K562 (cell line): ENCODE results near the gene BRF1. TPM values are rescaled to one million over a fixed set of nuclear protein-coding genes. Genes with fewer than 3 reads are reported as not detected.

Experiments used
- ATAC-seq: fragments of 200-7000 bp; cut with Tn5 transposase; 3 replicates; pipeline ENCODE4 v1.9.1; 2020; ENCODE audit warnings: moderate library complexity
- BruUV-seq: library from RNA; stranded (reverse); fragments of 400-500 nt; replicated peaks from 2 replicates; lab custom pipeline; 2021; lab: Mats Ljungman, UMichigan
- CTCF ChIA-PET: fragments of 300-600 bp; formaldehyde crosslinking; extraction: SDS; loops from one replicate; lab custom pipeline; 2021; ENCODE audit warnings: low intra/inter-chr PET ratio; lab: Yijun Ruan, JAX
- POLR2A ChIA-PET: fragments of 300-600, 350-650 bp; sonication (Branson Sonifier 250); formaldehyde crosslinking; extraction: SDS; loops from one replicate; lab custom pipeline; 2021; ENCODE audit warnings: antibody characterized with exemption, inconsistent platforms; lab: Yijun Ruan, JAX
- DNase-seq, 4 experiments: peaks; one replicate each; pipeline versions ENCODE4 v3.0.0 to v3.0.0-alpha.2; 2011 to 2018; ENCODE audit warnings: low spot score in 3 of 4, mixed read lengths in 3 of 4; ENCODE audit errors: extremely low read depth in 1 of 4
- FAIRE-seq: peaks from 2 replicates; lab custom pipeline; 2011; peaks lifted over from hg19 to GRCh38; lab: Jason Lieb, UNC
- H2AFZ ChIP-seq: 2 replicates; pipeline ENCODE4 v1.6.0; 2011; ENCODE audit warnings: low read depth, low read length, control low read depth, inconsistent platforms
- H3K27ac ChIP-seq: fragments of 200-600 bp; 3 replicates; pipeline ENCODE4 v1.8.0; 2011; ENCODE audit warnings: low read depth, mild to moderate bottlenecking, control low read depth, inconsistent platforms, low read length, moderate library complexity, mixed read lengths; ENCODE audit errors: extremely low read depth
- H3K27me3 ChIP-seq, 2 experiments: fragments of 300-600 bp in 1 of 2; 2 replicates in 1 of 2; 3 replicates in 1 of 2; pipeline versions ENCODE4 v1.6.0 to v1.8.0; 2011; ENCODE audit warnings: inconsistent platforms in 2 of 2, low read length in 2 of 2, mild to moderate bottlenecking in 1 of 2, mixed read lengths in 1 of 2, moderate library complexity in 1 of 2; ENCODE audit not compliant: control insufficient read depth in 2 of 2, insufficient read depth in 2 of 2
- H3K36me3 ChIP-seq: fragments of 300-600 bp; 3 replicates; pipeline ENCODE4 v1.8.0; 2011; ENCODE audit warnings: mild to moderate bottlenecking, low read length, inconsistent platforms; ENCODE audit not compliant: control insufficient read depth, insufficient read depth
- H3K4me1 ChIP-seq, 2 experiments: fragments of 200-600 bp in 1 of 2; replicated peaks in 1 of 2; 2 replicates in 1 of 2; 3 replicates in 1 of 2; pipeline versions ENCODE4 v1.5.1 to v1.8.0; 2011; ENCODE audit warnings: inconsistent platforms in 2 of 2, low read length in 2 of 2, mild to moderate bottlenecking in 1 of 2, mixed read lengths in 1 of 2, moderate library complexity in 1 of 2; ENCODE audit not compliant: control insufficient read depth in 2 of 2, insufficient read depth in 2 of 2
- H3K4me2 ChIP-seq: 2 replicates; pipeline ENCODE4 v1.6.1; 2011; ENCODE audit warnings: low read length, control low read depth, inconsistent platforms, mixed read lengths; ENCODE audit not compliant: insufficient read depth
- H3K4me3 ChIP-seq: fragments of 200-600 bp; sonication (generic), shearing (Covaris generic); 2 replicates; pipeline ENCODE4 v1.5.1; 2016; ENCODE audit warnings: control low read depth, inconsistent platforms
- H3K79me2 ChIP-seq: fragments of 200-600 bp; 3 replicates; pipeline ENCODE4 v1.8.0; 2011; ENCODE audit warnings: low read length, inconsistent platforms; ENCODE audit not compliant: control insufficient read depth, insufficient read depth
- H3K9ac ChIP-seq, 2 experiments: 2 replicates each; pipeline versions ENCODE4 v1.6.0 to v1.6.1; 2011; ENCODE audit warnings: low read depth in 2 of 2, low read length in 2 of 2, control low read depth in 1 of 2, inconsistent platforms in 1 of 2, mild to moderate bottlenecking in 1 of 2, mixed read lengths in 1 of 2; ENCODE audit not compliant: insufficient read depth in 1 of 2
- H3K9me1 ChIP-seq: one replicate; pipeline ENCODE4 v1.6.0; 2011; ENCODE audit warnings: inconsistent platforms, mild to moderate bottlenecking, low read length, moderate library complexity; ENCODE audit not compliant: control insufficient read depth, insufficient read depth
- H3K9me3 ChIP-seq: replicated peaks from 2 replicates; pipeline ENCODE4 v1.5.1; 2011; ENCODE audit warnings: low read depth, low read length, inconsistent platforms; ENCODE audit not compliant: control insufficient read depth, insufficient read depth
- H4K20me1 ChIP-seq: replicated peaks from 2 replicates; pipeline ENCODE4 v1.6.1; 2011; ENCODE audit warnings: low read length, inconsistent platforms, mixed read lengths; ENCODE audit not compliant: control insufficient read depth, insufficient read depth
- BRF1 ChIP-seq: IDR thresholded peaks from 3 replicates; pipeline ENCODE4 v1.6.1; 2011; ENCODE audit warnings: borderline replicate concordance, mild to moderate bottlenecking; ENCODE audit not compliant: insufficient read length; ENCODE audit errors: extremely low read depth
- CBFB ChIP-seq: sonication (generic); formaldehyde crosslinking; IDR thresholded peaks from 2 replicates; pipeline ENCODE4 v1.4.0; 2020; ENCODE audit warnings: mild to moderate bottlenecking, missing genetic modification reagents
- FIP1L1 ChIP-seq: fragments of 200-400 bp; formaldehyde crosslinking; IDR thresholded peaks from 2 replicates; pipeline ENCODE4 v1.6.1; 2018; ENCODE audit warnings: mild to moderate bottlenecking, low read depth, low read length; ENCODE audit not compliant: poor library complexity, severe bottlenecking
- FOXK2 ChIP-seq, 2 experiments: fragments of 450-650 bp; IDR thresholded peaks in 1 of 2; conservative IDR thresholded peaks in 1 of 2; 2 replicates each; pipeline ENCODE4 v1.6.1; 2016; ENCODE audit warnings: low read depth in 2 of 2, mild to moderate bottlenecking in 1 of 2
- GABPA ChIP-seq: fragments of 200-800 bp; sonication (Bioruptor generic); conservative IDR thresholded peaks from 2 replicates; pipeline ENCODE4 v1.6.1; 2016; ENCODE audit warnings: low read depth, missing genetic modification characterization, missing compliant biosample characterization
- HMBOX1 ChIP-seq: sonication (generic); IDR thresholded peaks from 2 replicates; pipeline ENCODE4 v1.6.1; 2016
- KAT7 ChIP-seq: sonication (generic); formaldehyde crosslinking; IDR thresholded peaks from 2 replicates; pipeline ENCODE4 v1.8.0; 2022; ENCODE audit warnings: missing genetic modification reagents, mild to moderate bottlenecking, borderline replicate concordance
- KHSRP ChIP-seq: fragments of 450-650 bp; IDR thresholded peaks from 2 replicates; pipeline ENCODE4 v1.6.1; 2017
- MAX ChIP-seq: sonication (generic); formaldehyde crosslinking; IDR thresholded peaks from 2 replicates; pipeline ENCODE4 v1.9.0; 2022; ENCODE audit warnings: mild to moderate bottlenecking, missing genetic modification reagents
- MEF2A ChIP-seq: IDR thresholded peaks from 2 replicates; pipeline ENCODE4 v1.6.1; 2011; ENCODE audit warnings: low read depth, mild to moderate bottlenecking, low read length, moderate library complexity; ENCODE audit not compliant: control insufficient read depth
- NCOA6 ChIP-seq: fragments of 450-650 bp; IDR thresholded peaks from 2 replicates; pipeline ENCODE4 v1.6.1; 2017; ENCODE audit warnings: mild to moderate bottlenecking
- NFIC ChIP-seq: fragments of 450-650 bp; IDR thresholded peaks from 2 replicates; pipeline ENCODE4 v1.6.1; 2017; ENCODE audit warnings: mild to moderate bottlenecking, inconsistent platforms
- RBM25 ChIP-seq: fragments of 200-400 bp; formaldehyde crosslinking; IDR thresholded peaks from 2 replicates; pipeline ENCODE4 v1.6.1; 2018; ENCODE audit warnings: low read length, low read depth, moderate library complexity; ENCODE audit not compliant: severe bottlenecking
- SAFB ChIP-seq: fragments of 200-400 bp; formaldehyde crosslinking; IDR thresholded peaks from 2 replicates; pipeline ENCODE4 v1.6.1; 2017; ENCODE audit warnings: low read depth, low read length, borderline replicate concordance
- THRAP3 ChIP-seq: fragments of 450-650 bp; IDR thresholded peaks from 2 replicates; pipeline ENCODE4 v1.6.1; 2016; ENCODE audit warnings: mild to moderate bottlenecking, inconsistent platforms, borderline replicate concordance
- TRIM28 ChIP-seq: fragments of 450-650 bp; IDR thresholded peaks from 2 replicates; pipeline ENCODE4 v1.6.1; 2017
- ZNF511 ChIP-seq: sonication (generic); formaldehyde crosslinking; IDR thresholded peaks from 2 replicates; pipeline ENCODE4 v1.8.0; 2022; ENCODE audit warnings: mild to moderate bottlenecking, missing genetic modification reagents
- ZZZ3 ChIP-seq: fragments of 450-650 bp; IDR thresholded peaks from 2 replicates; pipeline ENCODE4 v1.6.1; 2016; ENCODE audit warnings: antibody characterized with exemption, mild to moderate bottlenecking, moderate library complexity
- WGBS: fragments of 100-300 bp; shearing (Covaris generic); methylation state at CpG from one replicate; pipeline ENCODE4 v1.1.6; 2016; ENCODE audit warnings: low coverage, mixed read lengths; ENCODE audit not compliant: insufficient coverage; ENCODE audit errors: missing lambda C conversion rate; 5-methylcytosine and 5-hydroxymethylcytosine counted together
- in situ Hi-C: fragments of 300-500 bp; cut with MboI; formaldehyde crosslinking; loops from 4 replicates; pipeline ENCODE4 v1.15.0; 2018; ENCODE audit warnings: inconsistent platforms, mixed read lengths
- intact Hi-C: fragments of 100-400 bp; cut with micrococcal nuclease; formaldehyde crosslinking; loops from 2 replicates; pipeline ENCODE4 v1.14.2; 2022
- polyA plus RNA-seq, 8 experiments: library from polyadenylated mRNA; depleted of rRNA in 4 of 8; stranded (reverse) in 5 of 8; unstranded in 3 of 8; fragments of >200 nt; fragmentation: Nextera tagmentation in 2 of 8; fragmentation: Illumina TruSeq in 1 of 8; extraction: Ambion mirVana in 2 of 8; extraction: Trizol in 1 of 8; gene quantifications; 2 replicates each; pipeline versions ENCODE4 v1.2.1 to v1.2.3, GENCODE V29; 2011 to 2014; ENCODE audit warnings: inconsistent platforms in 1 of 8, missing spikeins in 1 of 8
- total RNA-seq, 7 experiments: library from RNA; depleted of rRNA in 6 of 7; stranded (reverse); fragments of >200 nt in 6 of 7; fragmentation: Illumina TruSeq in 2 of 7; extraction: Trizol in 2 of 7; gene quantifications; 2 replicates each; pipeline versions ENCODE4 v1.2.1 to v1.2.3, GENCODE V29; 2011 to 2021; ENCODE audit warnings: low replicate concordance in 1 of 7
- TF ChIP-seq, protein P1 (sequence below): fragments of 450-650 bp; formaldehyde crosslinking; IDR thresholded peaks from 2 replicates; pipeline ENCODE4 v1.4.0; 2022; ENCODE audit warnings: missing genetic modification characterization

Gene BRF1
- total and polyA plus RNA-seq, 9 of the 15 experiments (the other 6 are each of a cell fraction or from before 2014, with no cell fraction given): 0.14 to 24.6 (median 8.2) TPM

GRCh38 chr14:105299654-105300541 lies 903 bp downstream of the BRF1 start:
- peak overlapping the region; percentile 82 to 98 for H3K9ac ChIP-seq
- no peaks in the 10 kb centered on the region for H3K27me3 ChIP-seq
- 13% methylated on average over 20 of the region's 54 CpGs for WGBS
- FAIRE-seq (peak; percentile 55), ATAC-seq (peak; percentile 6), DNase-seq (no peak)
- H3K4me3 ChIP-seq: peak overlapping the region; percentile 83
- in situ Hi-C loops (no loop called here), intact Hi-C loops (loop anchor here (2.0 kb wide), 1 partner anchor 191 kb away; the partner anchor contains the start of gene TEDC1)
- BruUV-seq: no TSS peak
- H3K27ac ChIP-seq: peak overlapping the region; percentile 91
- POLR2A ChIA-PET: interaction anchor here (1.0 kb wide), 1 partner anchor 9 kb away, joined by 3 read pairs; no protein-coding TSS in a partner anchor
- CTCF ChIA-PET: no interaction called here
- peaks cover 2% of the 10 kb centered on the region; the same call in 1 of the 2 replicates for H3K9me3 ChIP-seq
- H3K9me1 ChIP-seq: no peaks in the 10 kb centered on the region
- H4K20me1 ChIP-seq: peaks cover 1% of the 10 kb centered on the region; the same call in 1 of the 2 replicates
- H2AFZ ChIP-seq: peak overlapping the region; percentile 94
- H3K36me3 ChIP-seq: no peaks in the 10 kb centered on the region
- H3K4me2 ChIP-seq: peak overlapping the region; percentile 90
- H3K79me2 ChIP-seq: peaks cover 45% of the 10 kb centered on the region
- H3K4me1 ChIP-seq: peaks cover 4 to 25% of the 10 kb centered on the region in 2 experiments; a peak in 4 of 5 replicates
- peak; percentile 21 for TF ChIP-seq FIP1L1
- TF ChIP-seq ZZZ3: no peak
- TF ChIP-seq RBM25: peak; percentile 64
- TF ChIP-seq NFIC: peak; percentile 14; the same call in 1 of the 2 replicates
- peak; percentile 68 for TF ChIP-seq TRIM28
- no peak for TF ChIP-seq THRAP3
- 0 out of 2 replicates have a peak, but pooled peaks have one; percentile 32 for TF ChIP-seq KAT7
- no peak for TF ChIP-seq GABPA (tag)
- peak; percentile 79 for TF ChIP-seq SAFB
- no peak for TF ChIP-seq KHSRP
- peak; percentile 56 for TF ChIP-seq ZNF511 (CRISPR knock-in tag)
- no peak for TF ChIP-seq MEF2A
- no peak for TF ChIP-seq CBFB
- no peak for TF ChIP-seq HMBOX1
- peak; percentile 76 for TF ChIP-seq NCOA6
- TF ChIP-seq BRF1: no peak
- 0 out of 2 replicates have a peak, but pooled peaks have one; percentile 17 for TF ChIP-seq MAX (CRISPR knock-in tag)
- TF ChIP-seq, protein P1, sequence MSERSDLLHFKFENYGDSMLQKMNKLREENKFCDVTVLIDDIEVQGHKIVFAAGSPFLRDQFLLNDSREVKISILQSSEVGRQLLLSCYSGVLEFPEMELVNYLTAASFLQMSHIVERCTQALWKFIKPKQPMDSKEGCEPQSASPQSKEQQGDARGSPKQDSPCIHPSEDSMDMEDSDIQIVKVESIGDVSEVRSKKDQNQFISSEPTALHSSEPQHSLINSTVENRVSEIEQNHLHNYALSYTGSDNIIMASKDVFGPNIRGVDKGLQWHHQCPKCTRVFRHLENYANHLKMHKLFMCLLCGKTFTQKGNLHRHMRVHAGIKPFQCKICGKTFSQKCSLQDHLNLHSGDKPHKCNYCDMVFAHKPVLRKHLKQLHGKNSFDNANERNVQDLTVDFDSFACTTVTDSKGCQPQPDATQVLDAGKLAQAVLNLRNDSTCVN (CRISPR knock-in tag): no peak
- TF ChIP-seq FOXK2 (conservative IDR thresholded peaks at IDR 0.05 in 1 of 2, IDR thresholded peaks at IDR 0.05 in 1 of 2; ENCODE audit: low read depth in 2 of 2): no peak
